ENCODE results near the gene MAGI1.
A peak's percentile ranks its signal among the peaks of the same experiment; 100 is the strongest.
"Not testable (repeated sequence)": the region's sequence is repeated elsewhere in the genome, so short reads cannot be mapped to it uniquely, and the experiment has no call there.

The MAGI1 gene

GRCh38 chr3:66038726-66039589, at the start of gene MAGI1:
MAGI1 (minus strand) TSS chr3:66038918; CDS start chr3:66038308, 610 bp downstream.
- DNase-seq (ENCODE audit: low read depth), result peak; percentile 94

DNA sequence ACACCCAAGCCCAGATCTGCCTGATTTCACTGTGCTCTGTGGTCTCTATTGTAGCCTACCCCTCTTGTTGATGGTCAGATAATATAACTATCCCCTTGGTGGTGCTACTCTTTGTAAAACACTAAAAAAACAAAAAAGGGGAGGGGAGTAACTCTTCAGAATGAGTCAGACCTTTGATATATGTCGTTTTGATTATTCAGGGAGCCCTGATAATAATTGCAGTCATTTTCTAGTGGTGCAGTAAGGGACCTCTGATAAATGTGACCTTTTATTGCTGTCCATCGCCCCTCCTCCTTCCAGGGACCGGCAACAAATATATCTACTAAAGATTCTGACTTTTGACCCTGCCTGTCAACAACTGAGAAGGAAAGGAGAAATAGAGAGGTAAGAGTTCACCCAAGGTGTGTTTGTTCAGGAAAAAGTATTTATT, 45.1 kb upstream of the MAGI1 start:
- no peak for DNase-seq (ENCODE audit: low read depth)

DNA sequence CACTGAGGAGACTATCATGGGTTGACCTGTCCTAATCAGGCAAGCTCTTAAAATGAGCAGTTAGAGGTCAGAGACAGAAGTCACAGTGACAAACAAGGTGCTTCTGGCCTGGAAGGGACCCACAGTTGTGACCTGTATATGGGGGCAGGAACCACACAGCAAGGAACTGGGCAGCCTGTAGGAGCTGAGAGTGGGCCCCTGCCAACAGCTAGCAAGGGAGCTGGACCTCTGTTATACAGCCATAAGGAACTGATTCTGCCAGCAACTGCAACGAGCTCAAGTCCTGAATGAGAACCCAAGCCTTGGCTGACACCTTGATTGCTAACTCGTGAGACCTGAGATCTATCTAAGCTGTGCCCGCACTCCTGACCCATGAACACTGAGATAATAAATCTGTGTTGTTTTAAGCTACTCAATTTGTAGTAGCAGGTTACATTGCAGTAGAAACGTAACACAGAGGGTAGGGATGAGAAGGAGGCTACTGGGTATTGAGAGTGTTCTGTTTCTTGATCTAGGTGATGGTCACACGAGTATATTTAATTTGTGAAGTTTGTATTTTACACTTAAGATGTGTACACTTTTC, 44.5 kb upstream of the MAGI1 start:
- DNase-seq (ENCODE audit: low read depth), result no peak

DNA sequence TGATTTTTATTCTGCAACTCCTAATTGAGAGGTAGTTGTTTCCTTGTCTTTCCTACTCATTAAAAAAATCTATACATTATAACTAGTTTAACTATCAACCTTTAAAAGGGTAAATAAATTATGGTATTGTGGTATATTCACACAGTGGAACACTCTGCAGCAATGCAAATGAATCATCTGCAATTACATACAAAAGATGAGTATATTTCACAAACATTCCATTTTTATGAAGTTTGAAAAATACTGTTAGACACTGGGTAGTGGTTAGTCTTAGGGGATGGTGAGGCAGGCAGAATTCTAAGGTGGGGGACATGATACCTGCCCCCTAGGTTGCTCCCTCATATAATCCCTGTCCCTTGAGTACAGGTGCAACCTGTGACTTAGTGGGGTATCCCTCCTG, 44.0 kb upstream of the MAGI1 start:
- DNase-seq (ENCODE audit: low read depth), result no peak

- no peak for DNase-seq (ENCODE audit: low read depth)
Observed at GRCh38 chr3:66080167-66080566, 41.4 kb upstream of the MAGI1 start.

DNA sequence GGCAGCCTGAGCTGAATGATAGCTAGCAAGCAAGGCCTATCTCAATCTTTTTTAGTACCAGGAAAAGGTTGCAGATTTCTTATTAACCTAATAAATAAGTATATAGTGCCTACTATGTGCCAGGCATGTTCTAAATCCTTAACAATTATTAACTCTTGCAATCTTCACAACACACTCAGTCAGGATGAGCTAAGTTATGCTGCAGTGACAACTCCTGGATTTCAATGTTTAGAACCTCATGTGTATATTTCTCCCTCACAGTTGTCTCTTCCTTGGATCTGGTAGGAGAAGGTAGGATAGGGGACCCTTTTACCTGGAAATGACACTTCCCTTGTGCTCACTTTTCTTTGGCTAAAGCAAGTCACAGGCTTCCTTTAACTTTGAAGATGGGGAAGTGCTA, 39.3 kb upstream of the MAGI1 start:
- DNase-seq (ENCODE audit: low read depth), result no peak

DNA sequence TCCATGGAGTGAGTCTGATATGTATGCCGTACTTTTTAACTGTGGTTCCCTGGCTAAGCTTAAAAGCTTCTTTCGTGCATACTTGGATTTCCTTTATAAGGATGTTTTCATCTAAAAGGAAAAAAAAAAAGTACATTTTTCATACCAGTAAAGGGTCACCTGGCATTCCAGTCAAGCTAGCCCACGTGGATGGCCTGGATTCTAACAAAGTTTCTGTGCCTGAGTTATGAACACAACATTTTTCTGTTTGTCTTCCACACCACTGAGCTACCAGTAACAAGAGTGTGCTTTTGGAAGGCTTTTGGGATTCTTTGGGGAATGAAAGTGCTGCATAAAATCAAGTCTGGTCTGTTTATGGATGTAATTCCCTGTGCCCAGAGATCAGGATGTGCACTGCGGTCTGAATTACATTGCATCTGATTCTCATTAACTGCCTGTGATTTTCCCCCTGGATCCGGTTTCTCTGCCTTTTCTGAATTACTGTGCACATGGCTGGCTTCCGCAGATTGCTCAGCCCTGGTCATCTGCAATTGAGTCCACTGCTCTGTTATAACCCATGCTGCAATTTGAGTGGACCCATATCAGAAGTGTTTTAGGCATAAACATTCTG, 38.2 kb upstream of the MAGI1 start:
- DNase-seq (ENCODE audit: low read depth), result peak; percentile 38

- DNase-seq (ENCODE audit: low read depth), result no peak
Observed at GRCh38 chr3:66075281-66075680, 36.6 kb upstream of the MAGI1 start.

DNA sequence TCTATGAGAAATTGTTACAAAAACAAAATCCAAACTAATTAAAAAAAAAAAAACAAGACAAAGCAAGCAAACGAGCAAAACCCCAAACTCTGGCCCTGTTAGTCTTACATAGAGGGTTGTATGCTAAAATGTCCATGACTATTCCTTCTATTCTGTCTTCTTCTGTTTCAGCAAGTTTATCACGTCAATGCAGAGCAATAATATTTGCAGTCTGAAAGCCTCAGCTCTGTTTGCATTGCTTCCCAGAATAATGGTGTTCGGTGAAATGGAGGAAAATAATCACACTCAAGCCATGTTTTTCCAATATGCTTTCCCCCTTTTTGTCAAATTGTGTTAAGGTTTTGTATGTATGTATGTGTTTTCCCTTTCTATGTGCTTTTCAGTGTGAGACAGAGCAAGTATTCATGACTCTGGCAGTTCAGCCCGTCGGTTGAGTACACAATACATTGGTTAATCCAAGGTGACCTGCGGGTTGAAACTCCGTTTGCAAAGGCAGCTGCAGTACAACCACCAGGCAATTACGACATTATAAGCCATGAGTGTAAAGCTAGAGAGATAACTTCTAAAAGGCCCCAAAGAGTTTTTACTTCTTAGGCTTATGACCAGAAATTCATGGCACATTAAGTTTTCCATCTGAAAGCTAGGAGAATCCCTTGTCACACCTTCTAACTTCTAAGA, 34.9 kb upstream of the MAGI1 start:
- DNase-seq (ENCODE audit: low read depth), result no peak

GRCh38 chr3:66068255-66068654, 29.5 kb upstream of the MAGI1 start:
- DNase-seq (ENCODE audit: low read depth), result no peak

GRCh38 chr3:66066963-66067617, 28.4 kb upstream of the MAGI1 start:
- DNase-seq (ENCODE audit: low read depth), result no peak

GRCh38 chr3:66055289-66055688, 16.6 kb upstream of the MAGI1 start:
- DNase-seq (ENCODE audit: low read depth), result no peak

DNA sequence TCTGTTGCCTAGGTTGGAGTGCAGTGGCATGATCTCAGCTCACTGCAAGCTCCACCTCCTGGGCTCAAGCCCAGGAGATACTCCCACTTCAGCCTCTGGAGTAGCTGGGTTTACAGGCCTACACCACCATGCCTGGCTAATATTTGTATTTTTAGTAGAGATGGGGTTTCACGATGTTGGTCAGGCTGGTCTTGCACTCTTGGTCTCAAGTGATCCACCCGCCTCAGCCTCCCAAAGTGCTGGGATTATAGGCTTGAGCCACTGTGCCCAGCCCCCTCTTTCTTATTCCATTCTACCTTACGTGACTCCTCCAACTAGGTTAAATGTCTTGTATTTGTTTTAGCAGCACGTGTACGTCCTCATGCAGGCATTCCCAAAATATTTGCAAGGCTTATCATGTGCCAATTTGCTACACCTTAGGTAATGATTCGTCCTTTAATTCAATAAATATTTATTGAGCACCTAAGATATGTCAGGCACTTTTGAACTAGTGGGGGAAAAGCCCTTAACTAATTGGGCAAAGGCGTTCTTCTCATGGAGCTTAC, 14.9 kb upstream of the MAGI1 start:
- DNase-seq (ENCODE audit: low read depth), result no peak

- peak; percentile 62 for DNase-seq (ENCODE audit: low read depth)
Observed at GRCh38 chr3:66052721-66053549, 14.2 kb upstream of the MAGI1 start.

GRCh38 chr3:66050821-66051220, 12.1 kb upstream of the MAGI1 start:
- DNase-seq (ENCODE audit: low read depth), result no peak

DNA sequence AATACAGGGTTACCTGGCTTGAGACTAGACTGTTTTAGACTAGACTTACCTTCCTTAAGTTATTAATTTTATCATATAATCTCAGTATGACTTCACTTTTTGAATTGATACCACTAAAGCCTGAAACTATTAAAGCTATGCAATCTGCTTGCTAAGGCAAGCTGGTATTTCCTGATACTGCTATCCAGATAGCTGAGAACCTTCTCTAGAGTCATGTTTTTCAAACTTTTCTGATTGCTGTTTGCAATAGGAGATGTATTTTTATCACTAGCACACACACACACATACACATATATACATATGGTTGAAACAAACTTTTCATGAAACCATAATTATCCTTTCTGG, 9.3 kb upstream of the MAGI1 start:
- no peak for DNase-seq (ENCODE audit: low read depth)

- peak; percentile 61 for DNase-seq (ENCODE audit: low read depth)
Observed at GRCh38 chr3:66047311-66048050, 8.8 kb upstream of the MAGI1 start.

- DNase-seq (ENCODE audit: low read depth), result not testable (repeated sequence)
Observed at GRCh38 chr3:66046321-66046720, 7.6 kb upstream of the MAGI1 start.

DNA sequence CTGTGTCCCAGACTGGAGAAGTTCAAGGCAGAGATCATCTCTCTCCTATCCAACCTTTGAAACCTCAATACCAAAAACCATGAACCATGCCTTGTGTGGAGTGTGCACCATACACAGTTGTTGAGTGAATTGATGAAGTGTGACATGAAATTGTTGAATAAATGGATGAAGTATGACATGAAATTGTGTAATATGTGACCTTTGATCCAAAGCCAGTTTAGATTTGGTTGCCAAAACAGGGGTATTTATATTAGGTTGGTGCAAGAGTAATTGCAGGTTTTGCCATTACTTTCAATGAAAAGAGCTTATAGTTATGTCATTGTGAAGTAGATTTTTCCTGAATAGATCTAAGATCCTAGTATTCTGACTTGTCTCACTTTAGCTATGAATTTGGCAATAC, 3.1 kb upstream of the MAGI1 start:
- no peak for DNase-seq (ENCODE audit: low read depth)

GRCh38 chr3:66041116-66041515, 2.4 kb upstream of the MAGI1 start:
- no peak for DNase-seq (ENCODE audit: low read depth)

DNA sequence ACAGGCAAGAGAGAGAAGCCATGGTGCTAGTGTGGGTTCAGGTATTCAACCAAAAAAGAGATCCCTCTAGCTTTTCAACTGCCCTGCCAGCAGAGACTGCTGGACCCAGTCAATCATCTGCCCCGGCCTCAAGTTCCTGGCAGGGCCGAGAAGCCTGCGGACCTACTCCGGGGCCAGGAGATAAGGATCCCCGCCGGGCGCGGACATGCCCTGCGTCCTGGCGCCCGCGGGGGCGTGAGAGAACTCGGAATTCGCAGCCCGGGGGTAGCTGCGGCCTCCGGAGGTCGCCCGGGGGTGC, 821 bp upstream of the MAGI1 start:
- DNase-seq (ENCODE audit: low read depth), result no peak
